ACC112 (cell line): Measurements from ENCODE around the gene PCDHB7.
A peak's percentile ranks its signal among the peaks of the same experiment; 100 is the strongest.
"Not testable (repeated sequence)": the region's sequence is repeated elsewhere in the genome, so short reads cannot be mapped to it uniquely, and the experiment has no call there.

Experiments
- H2AFZ ChIP-seq: fragments of 200-600 bp; sonication (generic); one replicate; pipeline ENCODE4 v1.6.0; 2017; ENCODE audit warnings: antibody characterized with exemption, low read length; ENCODE audit not compliant: unreplicated experiment
- H3K27ac ChIP-seq: fragments of 200-600 bp; sonication (generic); 2 replicates; pipeline ENCODE4 v1.5.1; 2014; ENCODE audit warnings: low read depth, mild to moderate bottlenecking, antibody characterized with exemption, low read length, moderate library complexity
- H3K27me3 ChIP-seq: fragments of 200-600 bp; sonication (generic); 2 replicates; pipeline ENCODE4 v1.6.1; 2014; ENCODE audit warnings: mild to moderate bottlenecking, antibody characterized with exemption, low read length, moderate library complexity, mixed read lengths; ENCODE audit not compliant: insufficient read depth
- H3K36me3 ChIP-seq: fragments of 200-600 bp; sonication (generic); 2 replicates; pipeline ENCODE4 v1.6.1; 2016; ENCODE audit warnings: mild to moderate bottlenecking, antibody characterized with exemption, low read length, moderate library complexity, mixed read lengths; ENCODE audit not compliant: insufficient read depth
- H3K4me1 ChIP-seq: fragments of 200-600 bp; sonication (generic); one replicate; pipeline ENCODE4 v1.6.1; 2016; ENCODE audit warnings: low read length, mixed read lengths; ENCODE audit not compliant: insufficient read depth, unreplicated experiment, control insufficient read depth
- H3K4me3 ChIP-seq: fragments of 200-600 bp; sonication (generic); 2 replicates; pipeline ENCODE4 v1.5.1; 2014; ENCODE audit warnings: mild to moderate bottlenecking, low read depth, low read length
- H3K79me2 ChIP-seq: fragments of 200-600 bp; sonication (generic); one replicate; pipeline ENCODE4 v1.6.0; 2016; ENCODE audit warnings: low read length; ENCODE audit not compliant: control insufficient read depth, unreplicated experiment, insufficient read depth

Gene PCDHB7

GRCh38 chr5:141172381-141173204, at the start of gene PCDHB7:
TSS of gene PCDHB7 (plus strand) at chr5:141172644. CDS start at chr5:141172836, 192 bp downstream.
- H3K27me3 ChIP-seq, result peaks cover 27% of the 10 kb centered on the region
- H2AFZ ChIP-seq, result peak within 1 kb of the TSS; percentile 41
- no peak within 1 kb of the TSS for H3K4me3 ChIP-seq
- H3K36me3 ChIP-seq, result no peaks in the 10 kb centered on the region
- H3K27ac ChIP-seq, result no peak within 1 kb of the TSS
- H3K4me1 ChIP-seq, result no peaks in the 10 kb centered on the region
- no peaks in the 10 kb centered on the region for H3K79me2 ChIP-seq

GRCh38 chr5:141123396-141124135, 48.9 kb upstream of the PCDHB7 start:
- H3K27ac ChIP-seq, H3K36me3 ChIP-seq, H3K27me3 ChIP-seq, H3K79me2 ChIP-seq, H2AFZ ChIP-seq, H3K4me1 ChIP-seq, H3K4me3 ChIP-seq: not testable (repeated sequence)

GRCh38 chr5:141127305-141127704, 45.1 kb upstream of the PCDHB7 start:
- Histone ChIP-seq H3K27ac (no peak overlapping the region), H3K4me3 (no peak overlapping the region), H2AFZ (no peak overlapping the region), H3K79me2 (no peaks in the 10 kb centered on the region), H3K27me3 (no peaks in the 10 kb centered on the region), H3K36me3 (no peaks in the 10 kb centered on the region), H3K4me1 (no peaks in the 10 kb centered on the region)

GRCh38 chr5:141135030-141135717, 37.3 kb upstream of the PCDHB7 start, which contains the start of gene PCDHB5:
TSS of gene PCDHB5 (plus strand) at chr5:141135206. CDS start at chr5:141135435, 229 bp downstream.
- Histone ChIP-seq H3K27me3 (no peaks in the 10 kb centered on the region), H3K4me1 (no peaks in the 10 kb centered on the region), H3K79me2 (no peaks in the 10 kb centered on the region), H3K36me3 (no peaks in the 10 kb centered on the region), H2AFZ (no peak within 1 kb of the TSS), H3K27ac (no peak within 1 kb of the TSS), H3K4me3 (peak within 1 kb of the TSS; percentile 46)

- no peak overlapping the region for H3K27ac ChIP-seq
- peak overlapping the region; percentile 46; the same call in 1 of the 2 replicates for H3K4me3 ChIP-seq
- H3K36me3 ChIP-seq, result no peaks in the 10 kb centered on the region
- no peak overlapping the region for H2AFZ ChIP-seq
- no peaks in the 10 kb centered on the region for H3K79me2 ChIP-seq
- H3K4me1 ChIP-seq, result no peaks in the 10 kb centered on the region
- H3K27me3 ChIP-seq, result no peaks in the 10 kb centered on the region
Measured at GRCh38 chr5:141135718-141136266, 36.7 kb upstream of the PCDHB7 start.

GRCh38 chr5:141137346-141137745, 35.1 kb upstream of the PCDHB7 start:
- not testable (repeated sequence) for H3K36me3 ChIP-seq, H3K4me3 ChIP-seq, H3K4me1 ChIP-seq, H2AFZ ChIP-seq, H3K27me3 ChIP-seq, H3K79me2 ChIP-seq, H3K27ac ChIP-seq

- Histone ChIP-seq H3K27ac (no peak within 1 kb of the TSS), H3K79me2 (no peaks in the 10 kb centered on the region), H3K27me3 (peaks cover 5% of the 10 kb centered on the region; the same call in 1 of the 2 replicates), H3K4me1 (no peaks in the 10 kb centered on the region), H3K4me3 (no peak within 1 kb of the TSS; the same call in 1 of the 2 replicates), H2AFZ (no peak within 1 kb of the TSS), H3K36me3 (no peaks in the 10 kb centered on the region)
Measured at GRCh38 chr5:141149812-141150211, 22.6 kb upstream of the PCDHB7 start, which contains the start of gene PCDHB6. TSS of gene PCDHB6 (plus strand) at chr5:141150057. CDS start at chr5:141150258, 201 bp downstream.

GRCh38 chr5:141150224-141150992, 22.0 kb upstream of the PCDHB7 start:
- H3K36me3 ChIP-seq, result no peaks in the 10 kb centered on the region
- H3K27me3 ChIP-seq, result peaks cover 5% of the 10 kb centered on the region; the same call in 1 of the 2 replicates
- no peak overlapping the region for H2AFZ ChIP-seq
- H3K79me2 ChIP-seq, result no peaks in the 10 kb centered on the region
- H3K4me3 ChIP-seq, result no peak overlapping the region; the same call in 1 of the 2 replicates
- H3K4me1 ChIP-seq, result no peaks in the 10 kb centered on the region
- no peak overlapping the region for H3K27ac ChIP-seq

- Histone ChIP-seq H3K27ac (no peak overlapping the region), H3K79me2 (no peaks in the 10 kb centered on the region), H3K27me3 (peaks cover 5% of the 10 kb centered on the region; the same call in 1 of the 2 replicates), H3K36me3 (no peaks in the 10 kb centered on the region), H3K4me3 (no peak overlapping the region), H3K4me1 (no peaks in the 10 kb centered on the region), H2AFZ (no peak overlapping the region)
Measured at GRCh38 chr5:141150993-141151325, 21.5 kb upstream of the PCDHB7 start.

- not testable (repeated sequence) for H3K36me3 ChIP-seq, H2AFZ ChIP-seq, H3K27me3 ChIP-seq, H3K4me3 ChIP-seq, H3K79me2 ChIP-seq, H3K27ac ChIP-seq, H3K4me1 ChIP-seq
Measured at GRCh38 chr5:141151632-141152031, 20.8 kb upstream of the PCDHB7 start.
